HG02642 (cell line): ENCODE measurements around the gene ALDH3A2.
"Not testable (repeated sequence)": the region's sequence is repeated elsewhere in the genome, so short reads cannot be mapped to it uniquely, and the experiment has no call there.

Experiments used
- ATAC-seq: cut with Tn5 transposase; IDR thresholded peaks from one replicate; pipeline ENCODE4 v1.9.1; 2021; ENCODE audit warnings: mild to moderate bottlenecking; ENCODE audit not compliant: unreplicated experiment, poor library complexity

ALDH3A2 gene

GRCh38 chr17:19676896-19677295 lies 28.3 kb downstream of the ALDH3A2 start:
- no peak for ATAC-seq

GRCh38 chr17:19677736-19678379 lies 29.3 kb downstream of the ALDH3A2 start:
- ATAC-seq = no peak

- no peak for ATAC-seq
Observed at GRCh38 chr17:19678581-19679453, 30.3 kb downstream of the ALDH3A2 start.

GRCh38 chr17:19683117-19683516 lies 34.6 kb downstream of the ALDH3A2 start:
- ATAC-seq = no peak

GRCh38 chr17:19684909-19685580 lies 36.5 kb downstream of the ALDH3A2 start:
- ATAC-seq = not testable (repeated sequence)

GRCh38 chr17:19686400-19687090 lies 38.0 kb downstream of the ALDH3A2 start:
- no peak for ATAC-seq

GRCh38 chr17:19702217-19702641 lies 53.7 kb downstream of the ALDH3A2 start:
- no peak for ATAC-seq

GRCh38 chr17:19703106-19703827 lies 54.7 kb downstream of the ALDH3A2 start:
- ATAC-seq = no peak

- ATAC-seq = no peak
Observed at GRCh38 chr17:19703828-19704613, 55.5 kb downstream of the ALDH3A2 start.

- no peak for ATAC-seq
Observed at GRCh38 chr17:19705201-19705600, 56.6 kb downstream of the ALDH3A2 start.

GRCh38 chr17:19705771-19706770 lies 57.5 kb downstream of the ALDH3A2 start:
- no peak for ATAC-seq

GRCh38 chr17:19706791-19707727 lies 58.5 kb downstream of the ALDH3A2 start:
- no peak for ATAC-seq

GRCh38 chr17:19707728-19708221 lies 59.2 kb downstream of the ALDH3A2 start:
- ATAC-seq = no peak

GRCh38 chr17:19708431-19709175 lies 60.1 kb downstream of the ALDH3A2 start:
- ATAC-seq = no peak

GRCh38 chr17:19709841-19710240 lies 61.3 kb downstream of the ALDH3A2 start:
- no peak for ATAC-seq

GRCh38 chr17:19712436-19713004 lies 64.0 kb downstream of the ALDH3A2 start:
- ATAC-seq = no peak
